NCI-H1105 treated with DMSO at 0.1 percent for 48 hours (cell line): ENCODE measurements around the gene GNAT1.
A peak's percentile ranks its signal among the peaks of the same experiment; 100 is the strongest.
"Not testable (repeated sequence)": the region's sequence is repeated elsewhere in the genome, so short reads cannot be mapped to it uniquely, and the experiment has no call there.

ENCODE experiments used
- DNase-seq: peaks from one replicate; lab custom pipeline; 2025; lab: John Stamatoyannopoulos, UW

The GNAT1 gene

DNA sequence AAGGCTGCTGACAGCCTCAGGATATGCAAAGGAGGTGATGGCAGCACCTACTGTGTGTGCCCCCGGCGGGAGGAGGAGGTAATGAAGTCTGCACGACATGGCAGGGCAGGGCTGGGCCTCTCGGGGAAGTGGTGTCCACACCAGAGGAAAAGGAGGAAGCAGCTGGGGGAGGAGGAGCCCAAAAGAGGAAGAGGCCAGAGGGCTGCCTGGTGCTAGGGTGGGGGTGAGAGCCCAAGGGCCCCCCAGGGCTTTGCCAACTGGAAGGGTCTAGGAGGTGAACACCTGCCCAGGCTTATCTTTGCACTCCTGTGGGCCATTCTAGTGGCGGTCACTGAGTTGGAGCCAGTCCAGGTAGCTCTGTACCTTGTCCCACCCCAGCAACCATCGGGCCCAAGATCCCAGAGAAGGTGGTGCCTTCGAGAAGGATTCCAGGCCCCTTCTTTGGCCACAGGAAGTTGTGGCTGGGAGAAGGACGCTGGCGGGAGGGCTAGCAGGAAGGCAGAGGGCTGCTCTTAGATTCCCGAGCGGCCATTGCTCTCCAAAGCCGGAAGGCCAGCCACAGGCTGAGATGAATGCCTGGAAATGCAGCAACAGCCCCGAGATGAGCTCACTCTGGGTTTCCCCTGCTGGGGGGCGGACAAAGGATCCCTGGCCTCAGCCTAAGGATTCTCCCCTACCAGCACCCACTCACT is 51.6 kb downstream of the GNAT1 start:
- DNase-seq: no peak

DNA sequence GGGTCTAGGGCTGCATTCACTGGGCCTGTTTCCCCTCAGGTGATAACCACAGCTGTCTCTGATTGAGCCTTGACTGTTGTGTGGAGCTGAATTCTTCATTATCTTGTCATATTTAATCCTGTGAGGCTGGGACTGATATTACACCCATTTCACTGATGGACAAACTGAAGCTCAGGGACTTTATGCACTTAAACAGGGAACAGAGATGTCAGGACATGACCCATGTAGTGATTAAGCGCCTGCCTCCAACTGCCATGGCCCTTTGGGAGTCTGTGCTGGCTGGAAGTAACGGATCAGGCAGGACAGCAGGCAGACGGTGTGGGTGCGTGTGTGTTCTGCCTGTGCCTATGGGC is 52.1 kb downstream of the GNAT1 start:
- DNase-seq: no peak

DNA sequence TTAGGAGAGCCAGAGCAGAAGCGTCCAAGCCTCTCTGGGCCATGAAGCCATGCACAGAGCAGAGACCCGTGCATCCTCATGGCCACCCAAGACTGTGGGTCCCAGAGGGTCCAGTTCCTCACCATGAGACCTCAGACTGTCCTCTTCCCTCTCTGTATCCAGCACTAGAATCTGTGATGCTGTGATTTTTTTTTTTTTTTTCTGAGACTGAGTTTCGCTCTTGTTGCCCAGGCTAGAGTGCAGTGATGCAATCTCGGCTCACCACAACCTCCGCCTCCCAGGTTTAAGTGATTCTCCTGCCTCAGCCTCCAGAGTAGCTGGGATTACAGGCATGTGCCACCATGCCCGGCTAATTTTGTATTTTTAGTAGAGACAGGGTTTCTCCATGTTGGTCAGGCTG is 53.4 kb downstream of the GNAT1 start:
- DNase-seq: not testable (repeated sequence)

DNA sequence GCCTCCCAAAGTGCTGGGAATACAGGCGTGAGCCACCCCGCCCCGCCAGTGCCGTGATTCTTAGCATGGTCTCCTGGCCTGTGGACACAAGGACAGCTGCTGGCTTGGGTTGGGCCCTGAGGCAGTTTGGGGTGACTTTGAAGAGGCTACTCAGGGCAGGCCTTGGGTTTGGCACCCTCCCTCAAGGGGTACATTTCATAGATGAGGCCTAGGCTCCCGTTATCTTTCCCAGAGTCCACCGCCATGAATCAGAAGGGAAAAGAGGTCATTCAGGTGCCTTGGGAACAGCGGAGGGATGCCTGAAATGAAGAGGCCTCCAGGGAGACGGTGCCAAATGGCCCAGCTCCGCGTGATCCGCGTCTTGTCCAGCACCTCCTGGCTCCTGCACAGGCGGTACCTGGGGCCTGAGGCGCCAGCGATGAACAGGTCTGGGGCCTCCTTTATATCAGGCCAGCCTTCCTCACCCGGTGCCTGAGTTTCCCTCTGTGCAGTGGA is 53.9 kb downstream of the GNAT1 start:
- no peak for DNase-seq

DNA sequence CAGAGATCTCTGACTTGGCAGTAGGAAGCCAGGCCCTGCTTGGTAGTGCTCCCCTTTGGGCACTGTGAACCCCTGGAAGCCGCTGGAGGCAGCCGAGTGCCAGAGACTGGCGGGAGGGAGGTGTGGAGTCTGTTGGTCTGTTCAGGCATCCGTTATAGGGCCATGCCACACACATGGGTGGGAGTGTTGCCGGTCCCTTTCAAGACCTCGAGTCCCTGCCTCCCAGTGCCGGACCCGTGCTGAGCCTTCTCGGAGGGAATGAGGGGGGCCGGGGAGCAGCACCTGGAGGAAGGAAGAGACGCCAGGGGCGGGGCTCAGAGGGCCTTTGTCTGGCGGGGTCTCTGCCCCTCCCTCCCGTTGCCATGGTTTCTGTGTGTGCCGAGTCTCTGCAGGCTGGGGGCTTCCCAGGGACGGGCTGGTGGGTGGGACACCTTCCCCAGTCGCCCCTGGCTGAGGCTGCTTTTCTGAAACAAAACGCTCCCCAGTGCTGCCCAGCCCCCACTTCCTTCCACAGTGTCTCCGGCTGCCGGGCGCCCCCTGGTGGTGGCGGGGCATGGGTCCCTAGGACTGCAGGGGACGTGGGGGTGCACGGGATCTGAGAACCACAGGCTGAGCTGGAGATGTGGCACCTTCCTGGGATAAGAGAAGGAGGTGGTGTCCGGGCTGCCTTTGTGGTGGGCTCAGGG is 54.6 kb downstream of the GNAT1 start:
- peak; percentile 81 for DNase-seq

DNA sequence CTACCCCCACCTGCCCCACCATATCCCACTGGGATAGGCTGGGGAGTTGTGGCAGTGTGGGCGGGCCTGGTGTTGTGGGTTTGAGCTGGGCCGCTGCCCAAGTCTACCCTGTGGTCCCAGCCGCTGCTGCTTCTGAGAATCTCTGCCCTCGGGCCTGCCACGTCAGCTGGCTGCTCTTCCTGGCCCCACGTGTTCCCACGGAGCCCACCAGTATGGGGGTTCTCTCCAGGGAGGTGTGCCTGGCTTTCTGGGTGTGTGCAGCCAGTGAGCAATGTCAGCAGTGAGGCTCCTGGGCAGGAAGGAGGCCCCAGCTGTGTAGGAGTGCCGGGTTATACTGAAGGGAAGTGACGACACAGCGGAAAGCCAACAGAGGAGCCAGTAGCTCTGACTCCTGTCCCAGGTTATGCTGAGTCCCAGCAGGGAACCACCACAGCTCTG is 55.1 kb downstream of the GNAT1 start:
- no peak for DNase-seq
